Gastroesophageal sphincter (tissue), 3 donors: ENCODE results near the gene CRYGD.

Experiments
- CTCF ChIP-seq, 4 experiments: fragments of 200-600 bp in 2 of 4; fragments of 450-650 bp in 2 of 4; sonication (generic) in 1 of 4; IDR thresholded peaks; one replicate each; pipeline ENCODE4 v1.5.1; 2017 to 2019; ENCODE audit warnings: antibody characterized with exemption in 4 of 4, mild to moderate bottlenecking in 2 of 4, moderate library complexity in 2 of 4
- EP300 ChIP-seq: sonication (generic); formaldehyde crosslinking; IDR thresholded peaks from one replicate; pipeline ENCODE4 v1.6.1; 2017; ENCODE audit warnings: antibody characterized with exemption, mild to moderate bottlenecking
- POLR2A ChIP-seq, 2 donors: fragments of 450-650 bp; IDR thresholded peaks; one replicate each; pipeline ENCODE4 v1.6.1; 2017; ENCODE audit warnings: antibody characterized with exemption in 2 of 2, mild to moderate bottlenecking in 2 of 2, moderate library complexity in 1 of 2

DNA sequence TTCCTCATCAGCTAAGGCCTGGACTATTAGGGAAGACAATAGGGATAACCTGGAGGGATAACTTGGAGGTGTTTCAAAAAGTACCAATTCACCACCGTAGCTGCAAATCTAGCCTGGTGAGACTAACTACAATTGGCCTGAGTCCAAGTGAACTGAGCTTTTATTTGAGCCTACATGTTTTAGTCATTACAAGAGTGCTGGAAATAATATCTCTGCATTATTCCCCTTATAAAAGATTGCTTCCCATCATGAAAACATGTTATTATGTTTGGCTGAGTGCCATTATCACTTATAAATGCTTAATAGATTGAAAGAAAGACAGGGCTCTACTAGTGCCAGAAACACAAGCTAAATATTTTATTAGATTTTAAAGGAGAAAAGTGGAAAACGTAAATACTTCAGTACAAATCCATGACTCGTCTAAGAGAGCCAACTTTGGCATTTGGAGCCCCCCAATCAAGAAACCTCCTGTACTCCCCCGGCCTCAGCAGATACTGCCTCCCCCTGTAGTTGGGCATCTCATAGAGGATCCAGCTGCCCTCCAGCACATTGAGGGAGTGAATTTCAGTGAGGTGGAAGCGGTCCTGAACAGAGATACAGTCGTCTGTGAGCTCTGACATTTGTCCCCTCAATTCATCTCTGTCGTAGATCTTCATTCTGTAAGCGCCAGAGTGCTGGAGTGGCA, 18.1 kb upstream of the CRYGD start:
- TF ChIP-seq CTCF (IDR thresholded peaks at IDR 0.05) (no peak), POLR2A (IDR thresholded peaks at IDR 0.05) (no peak), EP300 (no peak)
